Measurements from ENCODE around the gene TRPC4.

The TRPC4 gene

DNA sequence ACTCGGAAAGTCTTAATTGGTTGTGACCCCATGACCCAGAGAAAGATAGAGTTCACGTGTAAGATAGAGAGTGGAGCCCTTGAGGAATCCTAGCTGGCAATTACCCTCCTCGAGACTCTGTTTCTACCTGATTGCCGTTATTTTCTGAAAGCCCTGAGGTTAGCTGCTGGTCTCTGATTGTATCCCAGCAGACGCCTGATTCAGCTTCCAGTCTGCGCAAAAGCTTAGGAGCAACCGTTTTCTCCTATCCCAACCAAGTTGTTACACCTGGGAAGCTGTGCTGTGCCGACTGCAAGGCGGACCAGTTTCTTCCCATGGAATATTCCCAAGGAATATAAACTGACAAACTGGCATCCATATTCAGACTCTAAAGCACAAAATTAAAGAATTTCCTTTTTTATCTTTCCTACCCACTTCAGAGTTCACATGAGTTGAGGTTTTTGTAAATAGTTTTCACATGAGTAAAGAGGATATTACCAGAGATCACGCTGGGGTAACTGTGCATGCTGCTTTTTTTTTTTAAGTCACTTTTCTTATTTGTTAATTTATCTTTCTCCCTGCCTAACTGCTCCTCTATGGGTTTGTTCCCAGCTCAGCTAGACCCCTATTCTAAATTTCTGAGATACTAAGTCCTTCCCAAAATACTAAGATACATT lies 1.5 kb upstream of the TRPC4 start:
- no peak for DNase-seq (ENCODE audit: low read depth)
- no peak overlapping the region for H3K4me3 ChIP-seq (ENCODE audit: low read depth, low read length)
- TF ChIP-seq MYC (IDR thresholded peaks at IDR 0.05; ENCODE audit: low read depth, low read length) (no peak), CTCF (IDR thresholded peaks at IDR 0.05; ENCODE audit: low read depth, low read length) (no peak), POLR2A (IDR thresholded peaks at IDR 0.05; ENCODE audit: extremely low read depth, insufficient read length) (no peak), MAX (IDR thresholded peaks at IDR 0.05; ENCODE audit: low read depth, low read length) (no peak)

DNA sequence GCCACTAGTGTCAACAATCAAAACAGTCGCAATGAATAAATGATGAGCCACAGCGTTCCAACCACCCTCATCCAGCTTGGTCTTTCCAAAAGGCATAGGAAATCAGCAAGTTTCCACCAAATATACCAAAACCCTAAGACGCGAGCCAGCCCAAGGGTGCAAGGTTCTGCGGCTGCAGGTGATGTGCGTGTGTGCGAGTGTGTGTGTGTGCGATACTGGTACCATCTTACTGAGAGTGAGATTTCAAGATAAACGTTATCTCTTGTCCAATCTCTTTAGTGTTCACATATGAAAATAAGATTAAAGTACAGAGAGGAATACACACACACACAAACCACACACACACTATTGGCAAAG lies 895 bp upstream of the TRPC4 start:
- no peak overlapping the region for H3K4me3 ChIP-seq (ENCODE audit: low read depth, low read length)
- no peak for DNase-seq (ENCODE audit: low read depth)
- TF ChIP-seq CTCF (IDR thresholded peaks at IDR 0.05; ENCODE audit: low read depth, low read length), result no peak
- no peak for TF ChIP-seq MAX (IDR thresholded peaks at IDR 0.05; ENCODE audit: low read depth, low read length)
- no peak for TF ChIP-seq POLR2A (IDR thresholded peaks at IDR 0.05; ENCODE audit: extremely low read depth, insufficient read length)
- no peak for TF ChIP-seq MYC (IDR thresholded peaks at IDR 0.05; ENCODE audit: low read depth, low read length)

GRCh38 chr13:37869506-37869755 lies 141 bp downstream of the TRPC4 start:
- TF ChIP-seq MAX (IDR thresholded peaks at IDR 0.05; ENCODE audit: low read depth, low read length) (no peak), POLR2A (IDR thresholded peaks at IDR 0.05; ENCODE audit: extremely low read depth, insufficient read length) (no peak), MYC (IDR thresholded peaks at IDR 0.05; ENCODE audit: low read depth, low read length) (no peak), CTCF (IDR thresholded peaks at IDR 0.05; ENCODE audit: low read depth, low read length) (no peak)
- no peak overlapping the region for H3K4me3 ChIP-seq (ENCODE audit: low read depth, low read length)
- DNase-seq (ENCODE audit: low read depth), result no peak

DNA sequence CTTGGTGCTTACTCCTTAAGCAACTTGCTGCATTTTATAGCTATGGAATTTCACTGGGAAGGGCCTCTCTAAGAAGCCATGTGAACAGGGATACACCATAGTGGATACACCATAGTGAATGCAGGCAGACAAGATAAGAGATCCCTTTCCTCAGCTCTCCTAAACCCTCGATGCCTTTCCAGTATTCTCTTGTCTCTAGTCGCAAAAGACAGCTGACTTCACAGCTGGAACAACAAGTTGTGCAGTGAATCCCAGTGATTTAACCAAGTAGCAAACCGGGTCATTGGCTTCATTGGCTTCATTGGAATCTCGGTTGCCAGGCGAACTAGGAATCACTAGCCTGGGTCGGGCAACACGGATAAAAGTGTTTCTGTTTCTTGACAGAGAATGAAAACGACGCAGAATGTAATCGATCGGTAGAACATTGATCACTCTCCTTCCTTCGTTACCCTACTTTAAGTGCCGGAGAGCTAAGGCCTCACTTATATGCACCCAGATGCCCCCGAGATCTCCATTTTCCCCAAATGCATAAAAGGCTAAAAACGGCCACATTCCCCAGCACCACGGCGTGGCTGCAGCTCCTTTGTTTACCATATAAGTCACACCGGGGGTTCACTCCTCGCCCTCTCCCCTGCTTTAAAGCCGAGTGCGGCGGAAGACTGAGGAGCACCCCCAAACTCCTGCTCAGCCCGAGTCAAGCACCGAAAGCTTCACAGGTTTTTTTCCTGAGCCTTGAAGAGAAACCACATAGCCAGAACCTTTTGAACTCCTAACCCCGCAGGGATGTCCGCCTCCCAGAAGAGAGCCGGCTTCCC lies 674 bp downstream of the TRPC4 start:
- no peak for DNase-seq (ENCODE audit: low read depth)
- H3K4me3 ChIP-seq (ENCODE audit: low read depth, low read length), result no peak overlapping the region
- TF ChIP-seq MAX (IDR thresholded peaks at IDR 0.05; ENCODE audit: low read depth, low read length) (no peak), CTCF (IDR thresholded peaks at IDR 0.05; ENCODE audit: low read depth, low read length) (no peak), POLR2A (IDR thresholded peaks at IDR 0.05; ENCODE audit: extremely low read depth, insufficient read length) (no peak), MYC (IDR thresholded peaks at IDR 0.05; ENCODE audit: low read depth, low read length) (no peak)

- no peak for TF ChIP-seq MAX (IDR thresholded peaks at IDR 0.05; ENCODE audit: low read depth, low read length)
- H3K4me3 ChIP-seq (ENCODE audit: low read depth, low read length), result no peak overlapping the region
- DNase-seq (ENCODE audit: low read depth), result no peak
Observed at GRCh38 chr13:37863708-37864107, 5.9 kb downstream of the TRPC4 start.

DNA sequence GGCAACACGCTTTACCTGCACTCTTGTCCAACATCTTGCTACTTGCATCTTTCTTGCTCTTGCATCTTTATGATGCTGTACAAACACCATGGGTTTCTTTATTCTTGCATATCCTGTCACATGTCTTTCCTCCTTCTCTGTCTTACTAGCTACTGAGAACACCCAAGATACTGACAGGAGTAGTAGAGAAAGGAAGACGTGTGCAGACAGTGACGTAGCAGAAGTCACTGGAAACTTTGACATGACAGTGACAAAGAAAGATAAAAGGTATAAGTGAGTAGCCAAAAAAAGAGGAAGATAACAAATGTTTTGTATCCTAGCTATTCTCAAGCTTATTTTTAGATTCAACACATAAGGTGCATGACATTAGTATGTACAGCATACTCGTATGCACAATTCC lies 34.2 kb downstream of the TRPC4 start:
- DNase-seq (ENCODE audit: low read depth), result no peak
- no peak overlapping the region for H3K4me3 ChIP-seq (ENCODE audit: low read depth, low read length)
- no peak for TF ChIP-seq CTCF (IDR thresholded peaks at IDR 0.05; ENCODE audit: low read depth, low read length)
- TF ChIP-seq POLR2A (IDR thresholded peaks at IDR 0.05; ENCODE audit: extremely low read depth, insufficient read length), result no peak
- TF ChIP-seq MAX (IDR thresholded peaks at IDR 0.05; ENCODE audit: low read depth, low read length), result no peak
- no peak for TF ChIP-seq MYC (IDR thresholded peaks at IDR 0.05; ENCODE audit: low read depth, low read length)
